GM18951 (cell line): ENCODE data around the gene PCK1.

ENCODE experiments used
- POLR2A ChIP-seq: IDR thresholded peaks from 4 replicates; pipeline ENCODE4 v1.6.1; 2011; ENCODE audit warnings: mild to moderate bottlenecking; ENCODE audit not compliant: insufficient read length, insufficient read depth; ENCODE audit errors: extremely low read depth
- in situ Hi-C: fragments of 300-500 bp; cut with MboI; formaldehyde crosslinking; loops from one replicate; pipeline ENCODE4 v1.12.0; 2022; ENCODE audit warnings: low sequenced_read_pairs, mixed read lengths, inconsistent platforms; ENCODE audit not compliant: unreplicated experiment

PCK1 gene

GRCh38 chr20:57587278-57587988 lies 26.5 kb downstream of the PCK1 start:
- no peak for TF ChIP-seq POLR2A
- in situ Hi-C loops: no loop called here

GRCh38 chr20:57587989-57588377 lies 27.1 kb downstream of the PCK1 start:
- in situ Hi-C loops: no loop called here
- no peak for TF ChIP-seq POLR2A

GRCh38 chr20:57588596-57588995 lies 27.7 kb downstream of the PCK1 start:
- no peak for TF ChIP-seq POLR2A
- in situ Hi-C loops: no loop called here

- in situ Hi-C loops: no loop called here
- TF ChIP-seq POLR2A: no peak
These were observed 28.3 kb downstream of the PCK1 start for GRCh38 chr20:57589123-57589727.

GRCh38 chr20:57589728-57590484 lies 29.0 kb downstream of the PCK1 start:
- in situ Hi-C loops: loop anchor here (5.0 to 10.0 kb wide), 2 partner anchors 68 to 205 kb away; no protein-coding TSS in a partner anchor
- TF ChIP-seq POLR2A: no peak

GRCh38 chr20:57590485-57591288 lies 29.8 kb downstream of the PCK1 start:
- in situ Hi-C loops: loop anchor here (5.0 to 10.0 kb wide), 2 partner anchors 68 to 206 kb away; no protein-coding TSS in a partner anchor
- no peak for TF ChIP-seq POLR2A

- in situ Hi-C loops: loop anchor here (5.0 to 10.0 kb wide), 2 partner anchors 69 to 207 kb away; no protein-coding TSS in a partner anchor
- no peak for TF ChIP-seq POLR2A
These were observed 30.6 kb downstream of the PCK1 start for GRCh38 chr20:57591289-57592229.

GRCh38 chr20:57592263-57593092 lies 31.6 kb downstream of the PCK1 start:
- in situ Hi-C loops: loop anchor here (5.0 to 10.0 kb wide), 2 partner anchors 70 to 208 kb away; no protein-coding TSS in a partner anchor
- TF ChIP-seq POLR2A: no peak

- in situ Hi-C loops: loop anchor here (5.0 to 10.0 kb wide), 2 partner anchors 71 to 209 kb away; no protein-coding TSS in a partner anchor
- no peak for TF ChIP-seq POLR2A
These were observed 32.4 kb downstream of the PCK1 start for GRCh38 chr20:57593134-57593886.

GRCh38 chr20:57594092-57594951 lies 33.4 kb downstream of the PCK1 start:
- no peak for TF ChIP-seq POLR2A
- in situ Hi-C loops: loop anchor here (5.0 to 10.0 kb wide), 2 partner anchors 72 to 210 kb away; no protein-coding TSS in a partner anchor
